B cell (primary cell): Measurements from ENCODE around the gene ADSS1. TPM values are rescaled to one million over a fixed set of nuclear protein-coding genes. Genes with fewer than 3 reads are reported as not detected.

Source experiments
- ATAC-seq: fragments of 200-7000 bp; cut with Tn5 transposase; one replicate; pipeline ENCODE4 v1.10.0; 2021; ENCODE audit warnings: low read depth, mild to moderate bottlenecking, moderate number of reproducible peaks, moderate library complexity
- CTCF ChIA-PET: fragments of 350-600 bp; sonication (Branson Sonifier 250); formaldehyde crosslinking; loops from one replicate; lab custom pipeline; 2021; ENCODE audit warnings: antibody characterized with exemption, inconsistent platforms; lab: Charles Lee
- POLR2A ChIA-PET: fragments of 350-600 bp; sonication (Branson Sonifier 250); formaldehyde crosslinking; loops from one replicate; lab custom pipeline; 2021; ENCODE audit warnings: antibody characterized with exemption; lab: Charles Lee
- DNase-seq: peaks from one replicate; pipeline ENCODE4 v3.0.0; 2013
- H2AFZ ChIP-seq: 2 replicates; pipeline ENCODE4 v1.6.1; 2012; ENCODE audit warnings: mild to moderate bottlenecking, low read depth, low read length; ENCODE audit not compliant: insufficient read depth, poor library complexity, severe bottlenecking
- H3K27ac ChIP-seq, 2 donors: 1 replicate in 1 of 2; 2 replicates in 1 of 2; pipeline ENCODE4 v1.5.1; 2012 to 2013; ENCODE audit warnings: low read length in 2 of 2, mild to moderate bottlenecking in 2 of 2, moderate library complexity in 1 of 2
- H3K27me3 ChIP-seq, 4 experiments: fragments of 200-600 bp in 1 of 4; sonication (generic) in 1 of 4; replicated peaks in 1 of 4; 1 replicate in 2 of 4; 2 replicates in 2 of 4; pipeline versions ENCODE4 v1.6.1 to v1.7.0; 2013 to 2016; ENCODE audit warnings: low read length in 3 of 4, mild to moderate bottlenecking in 2 of 4, mixed read lengths in 1 of 4, moderate library complexity in 1 of 4; ENCODE audit not compliant: insufficient read depth in 4 of 4, control insufficient read depth in 3 of 4; ENCODE audit errors: control extremely low read depth in 1 of 4
- H3K36me3 ChIP-seq, 2 experiments: replicated peaks in 1 of 2; 1 replicate in 1 of 2; 2 replicates in 1 of 2; pipeline versions ENCODE4 v1.6.1 to v1.7.1; 2013; ENCODE audit warnings: low read length in 1 of 2; ENCODE audit not compliant: insufficient read depth in 2 of 2, control insufficient read depth in 1 of 2; ENCODE audit errors: control extremely low read depth in 1 of 2, extremely low read depth in 1 of 2
- H3K4me1 ChIP-seq, 2 donors: fragments of 200-600 bp in 1 of 2; sonication (generic) in 1 of 2; 1 replicate in 1 of 2; 2 replicates in 1 of 2; pipeline versions ENCODE4 v1.5.1 to v1.6.1; 2013 to 2017; ENCODE audit warnings: low read length in 2 of 2; ENCODE audit not compliant: control insufficient read depth in 2 of 2, insufficient read depth in 2 of 2
- H3K4me2 ChIP-seq: replicated peaks from 2 replicates; pipeline ENCODE3; 2012; ENCODE audit warnings: mild to moderate bottlenecking, low read depth, low read length; ENCODE audit not compliant: poor library complexity, severe bottlenecking
- H3K4me3 ChIP-seq, 5 experiments: fragments of 200-600 bp in 1 of 5; sonication (generic) in 1 of 5; 1 replicate in 3 of 5; 2 replicates in 2 of 5; pipeline versions ENCODE4 v1.5.1 to v1.7.0; 2011 to 2016; ENCODE audit warnings: low read length in 4 of 5, mild to moderate bottlenecking in 4 of 5, low read depth in 2 of 5, control low read depth in 1 of 5, moderate library complexity in 1 of 5; ENCODE audit not compliant: insufficient read depth in 1 of 5; ENCODE audit errors: control extremely low read depth in 1 of 5, extremely low read depth in 1 of 5
- H3K79me2 ChIP-seq: fragments of 200-600 bp; sonication (generic); one replicate; pipeline ENCODE4 v1.6.0; 2016; ENCODE audit warnings: low read length; ENCODE audit not compliant: control insufficient read depth, insufficient read depth
- H3K9ac ChIP-seq: fragments of 200-600 bp; sonication (generic); 2 replicates; pipeline ENCODE4 v1.6.1; 2017; ENCODE audit warnings: mild to moderate bottlenecking, low read length, moderate library complexity
- H3K9me3 ChIP-seq, 3 donors: one replicate each; pipeline versions ENCODE4 v1.6.1 to v1.7.1; 2013; ENCODE audit warnings: low read length in 2 of 3; ENCODE audit not compliant: control insufficient read depth in 2 of 3, insufficient read depth in 1 of 3; ENCODE audit errors: control extremely low read depth in 1 of 3
- H4K20me1 ChIP-seq: 2 replicates; pipeline ENCODE4 v1.6.0; 2012; ENCODE audit warnings: mild to moderate bottlenecking, low read length; ENCODE audit not compliant: insufficient read depth, control insufficient read depth, poor library complexity, severe bottlenecking
- H3K27ac Mint-ChIP-seq: one replicate; pipeline ENCODE4 v1.8.0; 2021; ENCODE audit warnings: mixed read lengths
- H3K27me3 Mint-ChIP-seq: one replicate; pipeline ENCODE4 v1.8.0; 2021; ENCODE audit warnings: mixed read lengths
- H3K4me1 Mint-ChIP-seq: one replicate; pipeline ENCODE4 v1.8.0; 2021; ENCODE audit warnings: mixed read lengths
- H3K4me3 Mint-ChIP-seq: one replicate; pipeline ENCODE4 v1.8.0; 2021; ENCODE audit warnings: mixed read lengths
- H3K9me3 Mint-ChIP-seq: one replicate; pipeline ENCODE4 v1.8.0; 2022; ENCODE audit warnings: mixed read lengths; ENCODE audit not compliant: insufficient read depth
- EZH2 ChIP-seq: IDR thresholded peaks from 2 replicates; pipeline ENCODE4 v1.6.1; 2012; ENCODE audit warnings: borderline replicate concordance, low read depth, mild to moderate bottlenecking, moderate library complexity, low read length; ENCODE audit not compliant: insufficient read depth, poor library complexity, severe bottlenecking
- WGBS: methylation state at CpG from one replicate; pipeline ENCODE4 v1.1.5; 2013; ENCODE audit warnings: missing lambda C conversion rate; ENCODE audit not compliant: insufficient coverage; 5-methylcytosine and 5-hydroxymethylcytosine counted together
- intact Hi-C: fragments of 100-400 bp; cut with micrococcal nuclease; formaldehyde crosslinking; loops from one replicate; pipeline ENCODE4 v1.10.0; 2022
- polyA plus RNA-seq: library from polyadenylated mRNA; depleted of rRNA; stranded (reverse); fragments of >200 nt; gene quantifications from 2 replicates; pipeline ENCODE4 v1.2.3, GENCODE V29; 2012
- total RNA-seq, 2 donors: library from RNA; stranded (reverse); fragments of 120-200 nt in 1 of 2; gene quantifications; 1 replicate in 1 of 2; 2 replicates in 1 of 2; pipeline versions ENCODE4 v1.2.3 to v1.2.4, GENCODE V29; 2013 to 2022
- TF ChIP-seq, protein P1 (sequence below): fragments of 200-600 bp; IDR thresholded peaks from one replicate; pipeline ENCODE4 v1.8.0; 2022; ENCODE audit warnings: antibody characterized with exemption, mild to moderate bottlenecking

ADSS1 gene
- total and polyA plus RNA-seq, 2 donors (not counting 1 experiment from before 2014, with no cell fraction given) = 0.33 to 1.7 TPM

DNA sequence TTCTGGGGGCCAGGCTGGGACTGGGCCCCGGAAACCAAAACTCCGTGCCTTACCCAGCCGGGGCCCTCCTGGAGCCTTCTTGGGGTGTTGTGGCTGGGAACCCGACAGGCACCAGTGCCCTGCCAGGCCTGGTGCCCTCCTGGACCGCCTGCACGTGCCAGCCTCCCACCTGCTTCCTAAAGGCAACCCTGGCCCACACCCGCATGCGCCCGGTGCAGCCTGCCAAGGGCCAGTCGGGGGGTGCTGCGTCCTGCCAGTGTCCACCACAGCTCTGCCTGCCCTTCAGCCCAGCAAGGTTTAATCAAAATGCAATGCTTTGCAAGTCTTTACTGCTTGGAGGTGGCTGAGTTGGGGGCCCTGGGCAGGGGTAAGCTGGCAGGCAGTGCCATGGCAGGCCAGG is 5.2 kb upstream of the ADSS1 start:
- Histone ChIP-seq H3K4me1 (peaks cover 0 to 3% of the 10 kb centered on the region in 2 donors), H4K20me1 (no peaks in the 10 kb centered on the region), H3K9ac (no peak overlapping the region), H3K4me3 (no peak overlapping the region), H2AFZ (no peak overlapping the region), H3K4me2 (no peak overlapping the region), H3K79me2 (no peaks in the 10 kb centered on the region), H3K27ac (no peak overlapping the region), H3K27me3 (no peaks in the 10 kb centered on the region), H3K9me3 (no peaks in the 10 kb centered on the region), H3K36me3 (peaks cover 0 to 19% of the 10 kb centered on the region in 2 experiments)
- H3K27me3 Mint-ChIP-seq = no peaks in the 10 kb centered on the region
- WGBS = 92% methylated on average over 11 of the region's 11 CpGs
- no peak overlapping the region for H3K4me3 Mint-ChIP-seq
- ChIA-PET POLR2A (no interaction called here), CTCF (interaction anchor here (0.6 kb wide), 1 partner anchor 802 kb away, joined by 4 read pairs; no protein-coding TSS in a partner anchor)
- no peak for TF ChIP-seq EZH2
- TF ChIP-seq, protein P1, sequence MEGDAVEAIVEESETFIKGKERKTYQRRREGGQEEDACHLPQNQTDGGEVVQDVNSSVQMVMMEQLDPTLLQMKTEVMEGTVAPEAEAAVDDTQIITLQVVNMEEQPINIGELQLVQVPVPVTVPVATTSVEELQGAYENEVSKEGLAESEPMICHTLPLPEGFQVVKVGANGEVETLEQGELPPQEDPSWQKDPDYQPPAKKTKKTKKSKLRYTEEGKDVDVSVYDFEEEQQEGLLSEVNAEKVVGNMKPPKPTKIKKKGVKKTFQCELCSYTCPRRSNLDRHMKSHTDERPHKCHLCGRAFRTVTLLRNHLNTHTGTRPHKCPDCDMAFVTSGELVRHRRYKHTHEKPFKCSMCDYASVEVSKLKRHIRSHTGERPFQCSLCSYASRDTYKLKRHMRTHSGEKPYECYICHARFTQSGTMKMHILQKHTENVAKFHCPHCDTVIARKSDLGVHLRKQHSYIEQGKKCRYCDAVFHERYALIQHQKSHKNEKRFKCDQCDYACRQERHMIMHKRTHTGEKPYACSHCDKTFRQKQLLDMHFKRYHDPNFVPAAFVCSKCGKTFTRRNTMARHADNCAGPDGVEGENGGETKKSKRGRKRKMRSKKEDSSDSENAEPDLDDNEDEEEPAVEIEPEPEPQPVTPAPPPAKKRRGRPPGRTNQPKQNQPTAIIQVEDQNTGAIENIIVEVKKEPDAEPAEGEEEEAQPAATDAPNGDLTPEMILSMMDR = no peak
- intact Hi-C loops = no loop called here
- no peak for DNase-seq
- no peak for ATAC-seq
- H3K27ac Mint-ChIP-seq = no peak overlapping the region
- no peaks in the 10 kb centered on the region for H3K4me1 Mint-ChIP-seq
- no peaks in the 10 kb centered on the region for H3K9me3 Mint-ChIP-seq

DNA sequence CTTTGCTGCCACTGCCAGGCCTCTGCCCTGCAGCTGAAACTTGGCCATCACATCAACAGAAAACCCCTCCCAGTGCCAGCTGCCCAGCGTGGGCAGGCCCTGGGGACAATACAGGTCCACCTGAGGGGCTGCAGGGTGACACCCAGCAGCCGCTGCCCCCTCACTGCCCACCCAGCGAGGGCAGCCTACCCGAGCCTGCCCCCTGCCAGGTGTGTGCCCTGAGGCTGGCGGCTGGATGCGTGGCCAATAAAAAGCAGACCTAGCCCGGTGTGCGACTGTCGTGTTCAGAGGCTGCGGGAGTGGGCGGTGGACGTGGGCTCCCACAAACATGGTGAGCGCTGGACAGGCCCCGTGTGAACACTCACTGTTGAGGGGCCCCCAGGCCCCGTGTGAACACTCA is 4.7 kb upstream of the ADSS1 start:
- H3K27ac Mint-ChIP-seq = peak overlapping the region; percentile 10
- CTCF ChIA-PET = interaction anchor here (0.6 kb wide), 1 partner anchor 802 kb away, joined by 4 read pairs; no protein-coding TSS in a partner anchor
- 96% methylated on average over 15 of the region's 15 CpGs for WGBS

More for the DNA sequence above, 4.7 kb upstream of the ADSS1 start:
- no peaks in the 10 kb centered on the region for H3K9me3 ChIP-seq
- POLR2A ChIA-PET = no interaction called here
- no peaks in the 10 kb centered on the region for H3K4me1 Mint-ChIP-seq
- no peak for TF ChIP-seq EZH2
- TF ChIP-seq, protein P1 = no peak
- peaks cover under 1 to 4% of the 10 kb centered on the region in 2 donors for H3K4me1 ChIP-seq
- H3K4me3 Mint-ChIP-seq = no peak overlapping the region
- no peak overlapping the region for H2AFZ ChIP-seq
- no peaks in the 10 kb centered on the region for H3K27me3 Mint-ChIP-seq
- H3K9me3 Mint-ChIP-seq = no peaks in the 10 kb centered on the region
- H3K79me2 ChIP-seq = no peaks in the 10 kb centered on the region
- ATAC-seq (no peak), DNase-seq (no peak)
- no peak overlapping the region for H3K9ac ChIP-seq
- H3K4me3 ChIP-seq = no peak overlapping the region
- intact Hi-C loops = no loop called here
- H3K4me2 ChIP-seq = no peak overlapping the region
- no peaks in the 10 kb centered on the region for H4K20me1 ChIP-seq
- no peak overlapping the region for H3K27ac ChIP-seq
- no peaks in the 10 kb centered on the region for H3K27me3 ChIP-seq
- H3K36me3 ChIP-seq = peaks cover 0 to 17% of the 10 kb centered on the region in 2 experiments
